HEK293 (cell line): ENCODE measurements around the gene PLS1.
"Not testable (repeated sequence)": the region's sequence is repeated elsewhere in the genome, so short reads cannot be mapped to it uniquely, and the experiment has no call there.

ENCODE experiments used
- ATF2 ChIP-seq: fragments of 450-650 bp; formaldehyde crosslinking; IDR thresholded peaks from 2 replicates; pipeline ENCODE4 v1.5.1; 2016; ENCODE audit warnings: missing biosample characterization, missing genetic modification characterization, low read depth
- CTCF ChIP-seq: fragments of 450-650 bp; formaldehyde crosslinking; IDR thresholded peaks from 2 replicates; pipeline ENCODE4 v1.5.1; 2016; ENCODE audit warnings: missing biosample characterization, missing genetic modification characterization
- SETDB1 ChIP-seq: IDR thresholded peaks from one replicate; pipeline ENCODE4 v1.6.1; 2017; ENCODE audit warnings: mild to moderate bottlenecking, low read length, moderate library complexity, mixed read lengths; ENCODE audit not compliant: insufficient read length
- YY1 ChIP-seq: fragments of 450-650 bp; formaldehyde crosslinking; IDR thresholded peaks from 2 replicates; pipeline ENCODE4 v1.5.1; 2018; ENCODE audit warnings: missing biosample characterization, missing genetic modification characterization
- ZNF10 ChIP-seq: fragments of 450-650 bp; formaldehyde crosslinking; IDR thresholded peaks from 2 replicates; pipeline ENCODE4 v1.5.1; 2017; ENCODE audit warnings: missing biosample characterization, missing genetic modification characterization
- ZNF175 ChIP-seq: fragments of 450-650 bp; formaldehyde crosslinking; IDR thresholded peaks from 2 replicates; pipeline ENCODE4 v1.5.1; 2016; ENCODE audit warnings: missing biosample characterization, missing genetic modification characterization
- ZNF202 ChIP-seq: fragments of 450-650 bp; formaldehyde crosslinking; IDR thresholded peaks from 2 replicates; pipeline ENCODE4 v1.5.1; 2016; ENCODE audit warnings: missing biosample characterization, missing genetic modification characterization, borderline replicate concordance
- ZNF248 ChIP-seq: fragments of 450-650 bp; formaldehyde crosslinking; IDR thresholded peaks from 2 replicates; pipeline ENCODE4 v1.5.1; 2017; ENCODE audit warnings: missing biosample characterization, missing genetic modification characterization
- ZNF416 ChIP-seq: fragments of 450-650 bp; formaldehyde crosslinking; IDR thresholded peaks from 2 replicates; pipeline ENCODE4 v1.5.1; 2016; ENCODE audit warnings: missing biosample characterization, missing genetic modification characterization
- ZNF426 ChIP-seq: fragments of 450-650 bp; formaldehyde crosslinking; IDR thresholded peaks from 2 replicates; pipeline ENCODE4 v1.5.1; 2017; ENCODE audit warnings: missing biosample characterization, missing genetic modification characterization, mild to moderate bottlenecking, inconsistent platforms, moderate library complexity

DNA sequence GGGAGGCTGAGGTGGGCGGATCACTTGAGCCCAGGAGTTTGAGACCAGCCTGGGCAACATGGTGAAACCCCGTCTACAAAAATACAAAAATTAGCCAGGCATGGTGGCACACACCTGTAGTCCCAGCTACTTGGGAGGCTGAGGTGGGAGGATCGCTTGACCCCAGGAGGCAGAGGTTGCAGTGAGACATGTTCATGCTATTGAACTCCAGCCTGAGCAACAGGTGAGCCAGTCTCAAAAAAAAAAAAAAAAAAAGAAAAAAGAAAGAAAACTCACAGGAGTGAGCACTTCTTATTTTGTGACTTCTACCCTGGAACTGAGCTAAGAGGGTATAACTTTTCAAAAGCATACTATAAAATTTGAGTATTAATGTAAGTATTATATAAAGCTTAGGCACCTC lies 22.0 kb upstream of the PLS1 start:
- not testable (repeated sequence) for TF ChIP-seq CTCF (tag by site-specific recombination); ZNF416 (tag by site-specific recombination); ZNF426; ATF2 (tag by site-specific recombination); ZNF202 (tag by site-specific recombination); ZNF10 (tag by site-specific recombination); YY1 (tag by site-specific recombination); SETDB1; ZNF175 (tag by site-specific recombination); ZNF248
